Transverse colon (tissue), 4 donors: Measurements from ENCODE around the gene SLC37A1. TPM values are rescaled to one million over a fixed set of nuclear protein-coding genes. Genes with fewer than 3 reads are reported as not detected.

Experiments used
- DNase-seq: peaks from one replicate; pipeline ENCODE4 v3.0.0-alpha.2; 2019
- H3K27ac ChIP-seq, 4 donors: fragments of 200-600 bp; sonication (generic); 2 replicates each; pipeline ENCODE4 v1.5.1; 2016 to 2018; ENCODE audit warnings: inconsistent platforms in 4 of 4
- H3K27me3 ChIP-seq: fragments of 200-600 bp; sonication (generic); 2 replicates; pipeline ENCODE4 v1.5.1; 2017; ENCODE audit warnings: inconsistent platforms
- H3K36me3 ChIP-seq, 4 donors: fragments of 200-600 bp; sonication (generic); 2 replicates each; pipeline ENCODE4 v1.5.1; 2017 to 2019; ENCODE audit warnings: inconsistent platforms in 4 of 4
- H3K4me1 ChIP-seq, 4 donors: fragments of 200-600 bp; sonication (generic); 2 replicates each; pipeline ENCODE4 v1.5.1; 2017 to 2020; ENCODE audit warnings: inconsistent platforms in 4 of 4
- H3K4me3 ChIP-seq, 4 donors: fragments of 200-600 bp; sonication (generic); 1 replicate in 1 of 4; 2 replicates in 3 of 4; pipeline versions ENCODE4 v1.5.1 to v1.6.1; 2017 to 2019; ENCODE audit warnings: inconsistent platforms in 4 of 4
- H3K9me3 ChIP-seq, 2 donors: fragments of 200-600 bp; sonication (generic); 2 replicates each; pipeline ENCODE4 v1.5.1; 2017 to 2019; ENCODE audit warnings: inconsistent platforms in 2 of 2
- EP300 ChIP-seq: sonication (generic); formaldehyde crosslinking; IDR thresholded peaks from one replicate; pipeline ENCODE4 v1.6.1; 2017; ENCODE audit warnings: antibody characterized with exemption, low read depth
- POLR2A ChIP-seq: fragments of 450-650 bp; IDR thresholded peaks from one replicate; pipeline ENCODE4 v1.6.1; 2016; ENCODE audit warnings: antibody characterized with exemption, mild to moderate bottlenecking, moderate library complexity
- POLR2AphosphoS5 ChIP-seq, 3 donors: sonication (generic); formaldehyde crosslinking; IDR thresholded peaks; one replicate each; pipeline ENCODE4 v1.6.1; 2016; ENCODE audit warnings: antibody characterized with exemption in 3 of 3
- WGBS, 2 donors: methylation state at CpG; one replicate each; pipeline ENCODE4 v1.1.5; 2018; ENCODE audit warnings: low coverage in 1 of 2; 5-methylcytosine and 5-hydroxymethylcytosine counted together
- in situ Hi-C, 4 donors: fragments of 200-750 bp; cut with MboI; loops; one replicate each; pipeline versions ENCODE4 v1.15.0 to v1.15.1; 2017; ENCODE audit warnings: low sequenced_read_pairs in 3 of 4, low pct_ligation_motif_present in 1 of 4, low pct_unique_long_range_greater_than_20kb in 1 of 4
- intact Hi-C: fragments of 100-400 bp; cut with DNase I; formaldehyde crosslinking; loops from one replicate; pipeline ENCODE4 v1.15.1; 2023; ENCODE audit warnings: low total_unique reads
- total RNA-seq, 4 donors: library from RNA; depleted of rRNA; stranded (reverse); fragments of >200 nt; gene quantifications; one replicate each; pipeline ENCODE4 v1.1.0, GENCODE V29; 2016
- TF ChIP-seq, protein P1 (sequence below), 5 experiments: fragments of 200-600 bp in 3 of 5; fragments of 450-650 bp in 2 of 5; sonication (generic) in 3 of 5; IDR thresholded peaks; 1 replicate in 2 of 5; 2 replicates in 3 of 5; pipeline ENCODE4 v1.5.1; 2016 to 2017; ENCODE audit warnings: antibody characterized with exemption in 5 of 5, inconsistent platforms in 3 of 5, mild to moderate bottlenecking in 2 of 5, moderate library complexity in 1 of 5

Gene SLC37A1
- total RNA-seq, 4 donors from 2014 or later = 80.8 to 139 (median 117) TPM

DNA sequence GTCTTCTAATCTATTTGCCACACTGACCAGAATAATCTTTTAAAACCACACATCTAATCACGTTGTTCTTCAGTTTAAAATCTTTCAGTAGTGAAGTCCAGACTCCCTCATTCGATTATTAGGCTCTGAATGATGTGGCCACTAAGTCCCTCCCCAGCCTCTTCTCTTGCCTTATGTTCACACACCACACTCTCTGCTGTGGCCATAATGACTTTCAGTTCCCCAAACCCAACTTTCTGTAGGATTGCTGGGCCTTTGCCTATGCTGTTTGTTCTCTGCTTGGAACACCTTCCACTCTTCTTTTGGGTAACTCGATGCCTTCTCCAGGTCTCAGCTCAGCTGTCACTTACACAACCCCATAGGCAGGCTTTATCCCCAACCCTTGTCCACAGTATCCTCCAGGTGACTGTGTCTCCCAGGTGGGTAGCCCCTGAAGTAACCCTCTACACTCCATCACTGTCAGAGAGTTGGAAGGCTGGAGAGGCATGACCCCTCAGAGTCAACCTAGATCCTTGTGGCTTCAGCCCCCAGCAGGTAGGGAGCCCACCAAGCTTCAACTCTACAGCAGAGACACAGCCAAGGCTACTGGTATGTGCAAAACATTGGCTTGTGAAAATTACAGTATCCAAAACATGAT lies 8.4 kb upstream of the SLC37A1 start:
- H3K4me3 ChIP-seq = no peak overlapping the region
- no peak overlapping the region for H3K27ac ChIP-seq
- 72 to 90% methylated on average over 2 to 3 of the region's 3 CpGs for WGBS, 2 donors
- TF ChIP-seq POLR2AphosphoS5 (IDR thresholded peaks at IDR 0.05) (no peak), EP300 (no peak), POLR2A (no peak)
- TF ChIP-seq, protein P1, sequence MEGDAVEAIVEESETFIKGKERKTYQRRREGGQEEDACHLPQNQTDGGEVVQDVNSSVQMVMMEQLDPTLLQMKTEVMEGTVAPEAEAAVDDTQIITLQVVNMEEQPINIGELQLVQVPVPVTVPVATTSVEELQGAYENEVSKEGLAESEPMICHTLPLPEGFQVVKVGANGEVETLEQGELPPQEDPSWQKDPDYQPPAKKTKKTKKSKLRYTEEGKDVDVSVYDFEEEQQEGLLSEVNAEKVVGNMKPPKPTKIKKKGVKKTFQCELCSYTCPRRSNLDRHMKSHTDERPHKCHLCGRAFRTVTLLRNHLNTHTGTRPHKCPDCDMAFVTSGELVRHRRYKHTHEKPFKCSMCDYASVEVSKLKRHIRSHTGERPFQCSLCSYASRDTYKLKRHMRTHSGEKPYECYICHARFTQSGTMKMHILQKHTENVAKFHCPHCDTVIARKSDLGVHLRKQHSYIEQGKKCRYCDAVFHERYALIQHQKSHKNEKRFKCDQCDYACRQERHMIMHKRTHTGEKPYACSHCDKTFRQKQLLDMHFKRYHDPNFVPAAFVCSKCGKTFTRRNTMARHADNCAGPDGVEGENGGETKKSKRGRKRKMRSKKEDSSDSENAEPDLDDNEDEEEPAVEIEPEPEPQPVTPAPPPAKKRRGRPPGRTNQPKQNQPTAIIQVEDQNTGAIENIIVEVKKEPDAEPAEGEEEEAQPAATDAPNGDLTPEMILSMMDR (IDR thresholded peaks at IDR 0.05) = no peak
- H3K4me1 ChIP-seq = no peaks in the 10 kb centered on the region
- intact Hi-C loops (no loop called here), in situ Hi-C loops (no loop called here)
- no peaks in the 10 kb centered on the region for H3K27me3 ChIP-seq
- H3K36me3 ChIP-seq = no peaks in the 10 kb centered on the region
- H3K9me3 ChIP-seq = no peaks in the 10 kb centered on the region
- DNase-seq = no peak

DNA sequence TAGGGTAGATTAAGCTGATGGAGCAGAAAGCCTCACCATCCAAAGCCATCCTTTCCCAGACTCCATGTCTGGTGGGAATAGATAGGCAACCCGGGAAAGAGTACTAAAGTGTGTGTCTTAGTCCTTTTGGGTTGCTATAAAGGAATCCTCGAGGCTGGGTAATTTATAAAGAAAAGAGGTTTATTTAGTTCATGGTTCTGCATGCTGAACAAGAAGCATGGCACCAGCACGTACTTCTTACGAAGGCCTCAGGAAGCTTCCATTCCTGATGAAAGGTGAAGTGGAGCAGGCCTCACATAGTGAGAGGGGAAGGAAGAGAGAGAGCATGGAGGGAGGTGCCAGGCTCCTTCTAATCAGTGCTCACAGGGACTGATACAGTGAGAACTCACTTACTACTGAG lies 6.2 kb upstream of the SLC37A1 start:
- Histone ChIP-seq H3K36me3 (no peaks in the 10 kb centered on the region), H3K4me1 (no peaks in the 10 kb centered on the region), H3K27ac (no peak overlapping the region), H3K27me3 (no peaks in the 10 kb centered on the region), H3K9me3 (no peaks in the 10 kb centered on the region), H3K4me3 (no peak overlapping the region)
- TF ChIP-seq, protein P1 (IDR thresholded peaks at IDR 0.05) = no peak
- no peak for TF ChIP-seq POLR2A
- no peak for TF ChIP-seq EP300
- TF ChIP-seq POLR2AphosphoS5 (IDR thresholded peaks at IDR 0.05) = no peak
- in situ Hi-C loops = no loop called here
- DNase-seq = no peak
- intact Hi-C loops = no loop called here
- WGBS, 2 donors = 93 to 97% methylated on average over 4 of the region's 4 CpGs

DNA sequence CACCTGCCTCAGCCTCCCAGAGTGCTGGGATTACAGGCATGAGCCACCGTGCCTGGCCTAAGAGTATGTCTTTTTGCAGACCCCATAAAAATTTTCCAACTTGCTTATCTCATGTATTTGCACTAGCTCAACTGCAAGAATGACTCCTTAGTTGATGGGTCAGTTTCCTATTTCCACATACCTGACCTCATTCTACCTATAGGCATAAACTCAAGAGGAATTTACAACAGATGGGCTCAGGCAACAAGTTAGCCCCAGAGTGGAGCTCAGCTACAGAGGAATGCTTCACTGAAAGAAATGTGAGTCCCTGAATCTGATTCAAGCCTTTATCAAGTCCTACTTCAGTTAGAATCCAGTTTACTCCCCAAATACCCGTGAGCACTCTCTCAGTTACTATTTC lies 5.3 kb upstream of the SLC37A1 start:
- in situ Hi-C loops = no loop called here
- H3K27ac ChIP-seq = no peak overlapping the region
- TF ChIP-seq POLR2AphosphoS5 (IDR thresholded peaks at IDR 0.05) (no peak), POLR2A (no peak), EP300 (no peak)
- TF ChIP-seq, protein P1 (IDR thresholded peaks at IDR 0.05) = no peak
- H3K27me3 ChIP-seq = no peaks in the 10 kb centered on the region
- DNase-seq = no peak
- H3K4me1 ChIP-seq = peaks cover 0 to 6% (median 3%) of the 10 kb centered on the region in 4 donors
- intact Hi-C loops = no loop called here
- WGBS, 2 donors = 93 to 100% methylated on average over 1 to 2 of the region's 2 CpGs
- no peaks in the 10 kb centered on the region for H3K9me3 ChIP-seq
- no peaks in the 10 kb centered on the region for H3K36me3 ChIP-seq
- no peak overlapping the region for H3K4me3 ChIP-seq

DNA sequence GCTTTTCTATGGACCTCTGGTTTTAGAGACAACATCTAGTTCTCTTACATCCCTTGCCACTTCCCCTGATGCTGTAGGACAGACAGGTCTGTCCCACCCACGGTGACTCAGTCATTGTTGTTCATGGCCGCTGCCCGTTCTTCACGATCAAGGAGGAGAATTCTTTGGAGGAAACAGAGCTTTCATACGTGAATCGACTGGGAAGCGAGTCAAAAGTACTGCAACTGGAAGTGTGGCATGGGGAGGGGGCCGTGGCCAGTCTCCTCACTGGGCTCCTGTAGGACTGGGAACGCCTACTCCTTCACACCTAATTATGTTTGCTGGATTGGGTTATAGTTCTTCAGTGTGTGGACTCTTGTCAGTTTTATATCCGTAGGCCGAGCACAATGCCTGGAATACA lies 4.4 kb upstream of the SLC37A1 start:
- Histone ChIP-seq H3K36me3 (no peaks in the 10 kb centered on the region), H3K4me3 (no peak overlapping the region), H3K9me3 (no peaks in the 10 kb centered on the region), H3K4me1 (peaks cover 0 to 6% (median 3%) of the 10 kb centered on the region in 4 donors), H3K27me3 (no peaks in the 10 kb centered on the region), H3K27ac (no peak overlapping the region)
- WGBS, 2 donors = 80 to 90% methylated on average over 9 to 11 of the region's 11 CpGs
- intact Hi-C loops = no loop called here
- DNase-seq = no peak
- in situ Hi-C loops = no loop called here
- TF ChIP-seq EP300 = no peak
- TF ChIP-seq, protein P1 (IDR thresholded peaks at IDR 0.05) = no peak
- TF ChIP-seq POLR2A = no peak
- TF ChIP-seq POLR2AphosphoS5 (IDR thresholded peaks at IDR 0.05) = no peak
